ENCODE data around the gene CNPY1. TPM values are rescaled to one million over a fixed set of nuclear protein-coding genes. Genes with fewer than 3 reads are reported as not detected.

Gene CNPY1
- total and polyA plus RNA-seq, 2 of the 8 experiments (the other 6 are each of a cell fraction or from before 2014, with no cell fraction given), result not detected

DNA sequence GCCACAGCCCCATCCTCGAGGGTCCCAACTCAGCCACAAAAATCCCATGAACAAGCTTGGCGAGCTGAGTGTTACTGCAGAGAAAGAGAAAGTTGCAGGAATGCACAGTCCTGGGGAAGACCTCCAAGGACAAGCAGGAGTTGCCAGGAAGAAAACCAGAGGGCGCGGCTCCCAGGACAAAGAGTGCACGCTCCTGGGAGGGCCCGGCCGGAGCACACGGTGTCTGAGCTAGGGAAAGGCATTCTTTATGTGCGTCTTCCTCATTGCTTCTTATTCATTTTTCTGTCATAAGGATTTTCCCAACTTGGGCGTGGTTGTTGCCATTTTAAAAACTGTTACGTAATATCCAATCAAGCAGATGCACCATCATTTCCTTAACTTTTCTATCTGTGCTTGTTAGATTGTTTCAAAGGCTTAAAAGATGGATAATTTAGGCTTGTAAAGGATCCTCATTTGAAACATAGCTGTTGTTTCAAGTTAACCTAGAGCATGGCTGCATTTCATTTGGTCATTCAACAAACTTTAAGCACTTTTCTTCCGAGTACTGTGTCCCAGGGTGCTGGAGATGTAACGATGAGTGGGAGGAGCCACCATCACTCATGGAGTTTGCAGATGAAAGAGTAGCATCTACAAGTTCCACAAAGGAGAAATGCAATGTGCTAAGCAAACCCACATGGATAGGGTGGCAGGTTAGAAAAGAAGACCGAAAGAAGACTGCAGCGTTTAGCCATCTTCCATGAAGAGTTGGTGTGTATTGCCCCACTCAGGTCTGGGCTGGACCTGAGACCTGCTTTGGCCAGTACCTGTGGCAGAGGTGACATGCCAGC is 5.6 kb upstream of the CNPY1 start:
- no peak overlapping the region for H2BK20ac ChIP-seq (ENCODE audit: low read length)
- no peak for DNase-seq (ENCODE audit: low read depth in 1 of 2, low spot score in 2 of 2)
- peaks cover 0 to 3% of the 10 kb centered on the region in 2 experiments; a peak in 2 of 4 replicates for H3K9me3 ChIP-seq (ENCODE audit: insufficient read depth in 2 of 2, low read depth in 1 of 2, low read length in 1 of 2)
- H3K9ac ChIP-seq (replicated peaks in 1 of 4; ENCODE audit: extremely low read depth in 1 of 4, low read depth in 3 of 4, low read length in 3 of 4), result no peak overlapping the region
- no peak overlapping the region for H2BK12ac ChIP-seq (ENCODE audit: low read depth, low read length)
- no peak for FAIRE-seq
- no peak overlapping the region for H4K5ac ChIP-seq (ENCODE audit: insufficient read length, low read depth, low read length)
- H3K18ac ChIP-seq (ENCODE audit: extremely low read depth, low read length), result no peak overlapping the region
- no peak overlapping the region for H2BK120ac ChIP-seq (replicated peaks; ENCODE audit: low read depth, low read length)
- no peak overlapping the region for H3K14ac ChIP-seq (ENCODE audit: insufficient read length)
- no peak overlapping the region for H3K4me2 ChIP-seq (ENCODE audit: insufficient read depth in 1 of 2, low read depth in 2 of 2, low read length in 2 of 2)
- H3K79me2 ChIP-seq (ENCODE audit: control insufficient read depth in 1 of 2, insufficient read depth in 2 of 2, low read length in 2 of 2), result no peaks in the 10 kb centered on the region
- no peak overlapping the region for H4K8ac ChIP-seq (ENCODE audit: extremely low read depth, insufficient read depth, low read length)
- H2AFZ ChIP-seq (ENCODE audit: low read length), result no peak overlapping the region
- H3K4me3 ChIP-seq (ENCODE audit: extremely low read depth in 1 of 4, insufficient read depth in 2 of 4, low read depth in 3 of 4, low read length in 4 of 4), result no peak overlapping the region
- POLR2A ChIA-PET (ENCODE audit: partially characterized antibody), result interaction anchor here (1.1 kb wide), 1 partner anchor 206 kb away, joined by 3 read pairs; no protein-coding TSS in a partner anchor
- no peak overlapping the region for H2BK15ac ChIP-seq (ENCODE audit: low read length)
- no peak overlapping the region for H2AK5ac ChIP-seq (ENCODE audit: low read depth, low read length)
- no peaks in the 10 kb centered on the region for H3K27me3 ChIP-seq (replicated peaks in 1 of 4; ENCODE audit: control insufficient read depth in 3 of 4, extremely low read depth in 1 of 4, insufficient read depth in 3 of 4, low read length in 3 of 4)
- no peaks in the 10 kb centered on the region for H4K20me1 ChIP-seq (replicated peaks in 1 of 2; ENCODE audit: control insufficient read depth in 1 of 2, insufficient read depth in 2 of 2, low read length in 2 of 2)
- no peak overlapping the region for H3K27ac ChIP-seq (ENCODE audit: low read depth, low read length)
- H3K4me1 ChIP-seq (replicated peaks in 1 of 4; ENCODE audit: control insufficient read depth in 3 of 4, insufficient read depth in 4 of 4, low read length in 3 of 4), result no peaks in the 10 kb centered on the region
- 92% methylated on average over 15 of the region's 15 CpGs; no CpG with 5 or more reads in 1 of the 2 experiments for WGBS, 2 experiments (ENCODE audit: extremely low coverage in 1 of 2, insufficient coverage in 1 of 2, insufficient read length in 1 of 2, insufficient replicate concordance in 2 of 2, low coverage in 1 of 2, low lambda C conversion rate in 2 of 2, missing lambda C conversion rate in 1 of 2)
- CTCF ChIA-PET (ENCODE audit: partially characterized antibody), result interaction anchor here (0.6 to 1.7 kb wide), 6 partner anchors 9 to 185 kb away, joined by 3 to 8 read pairs (median 3); no protein-coding TSS in a partner anchor
- no peak overlapping the region for H3K56ac ChIP-seq (replicated peaks; ENCODE audit: insufficient read length, low read depth, low read length)
- H3K79me1 ChIP-seq (ENCODE audit: low read depth, low read length), result no peaks in the 10 kb centered on the region
- TF ChIP-seq HDAC6 (IDR thresholded peaks at IDR 0.05; ENCODE audit: low read depth, low read length), result no peak
- TF ChIP-seq RXRA (IDR thresholded peaks at IDR 0.05; ENCODE audit: insufficient read depth, low read depth, low read length), result no peak
- no peak for TF ChIP-seq CTCF (IDR thresholded peaks at IDR 0.05; ENCODE audit: control extremely low read depth in 1 of 3, insufficient read depth in 1 of 3, low read depth in 1 of 3, low read length in 3 of 3)
- no peak for TF ChIP-seq EGR1 (IDR thresholded peaks at IDR 0.05; ENCODE audit: borderline replicate concordance, low read depth, low read length)
- no peak for TF ChIP-seq NRF1 (IDR thresholded peaks at IDR 0.05; ENCODE audit: low read depth, low read length)
- no peak for TF ChIP-seq HDAC2 (IDR thresholded peaks at IDR 0.05; ENCODE audit: borderline replicate concordance in 1 of 2, low read depth in 2 of 2, low read length in 2 of 2)
- no peak for TF ChIP-seq ASH2L (IDR thresholded peaks at IDR 0.05; ENCODE audit: low read length)
- no peaks in the 10 kb centered on the region for H3K23me2 ChIP-seq (ENCODE audit: low read depth, low read length)
- no peak overlapping the region for H3K4ac ChIP-seq (replicated peaks; ENCODE audit: insufficient read length, low read depth, low read length)
- no peaks in the 10 kb centered on the region for H3K36me3 ChIP-seq (ENCODE audit: control insufficient read depth in 2 of 4, insufficient read depth in 4 of 4, low read length in 3 of 4)
- H4K91ac ChIP-seq (replicated peaks; ENCODE audit: insufficient read length, low read length), result no peak overlapping the region
- H3K23ac ChIP-seq (ENCODE audit: insufficient read length), result no peak overlapping the region
- no peak overlapping the region for H2BK5ac ChIP-seq (ENCODE audit: low read depth, low read length)

Measured in H1 (cell line).